Retinal pigment epithelial cell (primary cell): ENCODE data around the gene CNTNAP2.

Experiments used
- DNase-seq: peaks from one replicate; pipeline ENCODE4 v3.0.0-alpha.2; 2010; ENCODE audit warnings: low read depth
- H3K4me3 ChIP-seq: 2 replicates; pipeline ENCODE4 v1.5.1; 2011; ENCODE audit warnings: mild to moderate bottlenecking, low read length, control low read depth, moderate library complexity
- CTCF ChIP-seq: conservative IDR thresholded peaks from 2 replicates; pipeline ENCODE4 v1.5.1; 2011; ENCODE audit warnings: low read depth, low read length, control low read depth, inconsistent platforms

Gene CNTNAP2

GRCh38 chr7:146772601-146773000 lies 656.0 kb downstream of the CNTNAP2 start:
- DNase-seq, result no peak
- H3K4me3 ChIP-seq, result no peak overlapping the region
- peak; percentile 43 for TF ChIP-seq CTCF

- H3K4me3 ChIP-seq, result no peak overlapping the region
- no peak for TF ChIP-seq CTCF
- no peak for DNase-seq
These were observed 656.9 kb downstream of the CNTNAP2 start for GRCh38 chr7:146773506-146773905.

GRCh38 chr7:146781352-146782116 lies 664.9 kb downstream of the CNTNAP2 start:
- peak; percentile 13 for TF ChIP-seq CTCF
- no peak overlapping the region for H3K4me3 ChIP-seq
- no peak for DNase-seq

- no peak overlapping the region for H3K4me3 ChIP-seq
- TF ChIP-seq CTCF, result no peak
- DNase-seq, result no peak
These were observed 670.7 kb downstream of the CNTNAP2 start for GRCh38 chr7:146787266-146787665.

- no peak overlapping the region for H3K4me3 ChIP-seq
- DNase-seq, result no peak
- no peak for TF ChIP-seq CTCF
These were observed 671.4 kb downstream of the CNTNAP2 start for GRCh38 chr7:146788008-146788407.

- DNase-seq, result peak; percentile 31
These were observed 675.0 kb downstream of the CNTNAP2 start for GRCh38 chr7:146791344-146792285.

More at GRCh38 chr7:146791344-146792285, 675.0 kb downstream of the CNTNAP2 start:
- no peak overlapping the region for H3K4me3 ChIP-seq
- no peak for TF ChIP-seq CTCF
